ENCODE data around the gene TRPV2.

TRPV2 gene

DNA sequence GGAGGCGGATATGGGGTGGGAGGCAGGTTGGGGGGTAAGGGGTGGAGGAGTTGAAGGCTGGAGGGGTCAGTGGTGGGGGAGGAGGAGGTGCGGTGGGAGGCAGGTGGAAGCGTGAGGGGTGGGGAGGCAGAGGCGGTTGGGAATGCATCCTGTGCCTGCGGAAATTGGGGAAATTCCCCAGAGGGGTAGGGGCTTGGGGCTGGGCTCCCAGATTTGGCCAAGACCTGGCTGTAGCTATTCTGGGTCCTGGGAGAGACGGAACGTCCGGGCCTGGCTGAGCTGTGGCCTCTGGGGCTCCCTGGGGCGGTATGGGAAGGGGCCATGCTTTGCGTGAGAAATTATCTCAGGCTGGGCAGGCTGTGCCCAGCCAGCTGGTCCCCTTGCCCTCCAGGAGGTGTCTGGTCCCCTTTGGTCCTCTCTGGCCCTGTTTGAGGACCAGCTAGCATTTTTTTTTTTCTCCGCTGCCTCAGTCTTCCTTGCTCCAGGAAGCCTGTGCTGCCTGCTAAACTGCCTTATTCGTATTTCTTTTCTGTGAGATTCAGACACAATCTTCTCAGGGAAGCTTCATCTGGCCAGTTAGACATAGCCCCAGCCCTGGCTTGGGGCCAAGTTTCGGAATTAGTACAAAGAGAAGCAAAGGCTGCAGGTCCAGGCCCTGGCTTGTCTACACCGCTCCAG is 7.3 kb upstream of the TRPV2 start:
- DNase-seq = no peak

DNA sequence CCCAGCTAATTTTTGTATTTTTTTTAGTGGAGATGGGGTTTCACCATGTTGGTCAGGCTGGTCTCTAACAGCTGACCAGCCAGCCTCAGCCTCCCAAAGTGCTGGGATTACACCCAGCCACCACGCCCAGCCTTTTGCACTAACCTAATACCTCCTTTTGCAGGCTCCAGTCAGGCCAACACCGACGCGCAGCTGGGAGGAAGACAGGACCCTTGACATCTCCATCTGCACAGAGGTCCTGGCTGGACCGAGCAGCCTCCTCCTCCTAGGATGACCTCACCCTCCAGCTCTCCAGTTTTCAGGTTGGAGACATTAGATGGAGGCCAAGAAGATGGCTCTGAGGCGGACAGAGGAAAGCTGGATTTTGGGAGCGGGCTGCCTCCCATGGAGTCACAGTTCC is 2.0 kb downstream of the TRPV2 start:
- DNase-seq = no peak

DNA sequence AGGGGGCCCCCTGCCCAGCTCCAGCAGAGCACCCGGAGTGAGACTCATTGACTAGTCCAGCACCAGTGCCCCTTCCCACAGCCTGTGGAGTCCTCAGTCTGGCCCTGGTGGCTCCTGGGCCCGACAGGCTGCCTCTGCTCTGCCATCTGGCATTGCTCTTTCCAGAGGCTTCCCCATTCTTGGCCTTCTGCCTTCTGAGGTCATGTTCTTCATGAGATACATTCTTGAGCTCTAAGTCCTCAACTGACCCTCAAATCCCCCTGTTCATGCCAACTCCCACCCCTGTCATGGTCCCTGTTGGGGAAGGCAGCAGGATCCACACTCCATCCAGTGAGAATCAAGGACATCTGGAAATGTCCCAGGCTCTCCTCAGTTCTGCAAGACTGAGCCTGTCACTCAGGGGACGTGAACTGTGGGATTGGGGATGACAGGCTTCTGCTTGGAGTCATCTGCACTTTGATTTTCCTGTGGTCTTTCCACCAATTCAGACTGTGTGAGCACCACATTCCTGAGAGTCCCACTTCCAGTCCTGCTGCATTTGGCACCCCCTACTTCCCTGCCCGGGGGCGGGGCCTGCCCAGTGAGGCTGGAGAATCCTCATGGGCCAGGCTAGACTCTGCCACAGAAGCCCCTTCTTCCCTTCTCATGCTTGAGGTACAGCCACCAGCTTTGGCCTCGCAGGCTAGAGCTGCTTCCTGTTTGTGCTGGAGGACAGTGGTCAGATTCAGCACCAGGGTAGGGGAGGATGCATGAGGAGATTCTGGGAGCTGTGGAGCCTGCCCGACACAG is 2.7 kb downstream of the TRPV2 start:
- DNase-seq = no peak

DNA sequence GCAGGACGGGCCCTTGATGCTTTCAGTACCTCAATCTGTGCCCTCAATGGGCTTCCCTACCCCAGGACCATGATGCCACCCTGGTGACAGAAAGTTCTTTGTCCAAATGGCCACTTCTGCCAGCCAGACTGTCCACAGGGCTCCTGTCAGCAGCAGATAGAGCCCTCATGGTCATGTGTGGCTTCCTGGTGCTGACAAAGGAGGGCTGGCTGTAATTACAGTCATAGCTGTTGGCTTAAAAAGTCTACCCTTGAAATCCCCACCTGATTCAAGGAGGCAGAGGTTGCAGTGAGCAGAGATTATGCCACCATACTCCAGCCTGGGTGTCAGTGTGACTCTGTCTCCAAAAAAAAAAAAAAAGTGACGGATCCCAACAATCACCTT is 3.3 kb downstream of the TRPV2 start:
- no peak for DNase-seq

DNA sequence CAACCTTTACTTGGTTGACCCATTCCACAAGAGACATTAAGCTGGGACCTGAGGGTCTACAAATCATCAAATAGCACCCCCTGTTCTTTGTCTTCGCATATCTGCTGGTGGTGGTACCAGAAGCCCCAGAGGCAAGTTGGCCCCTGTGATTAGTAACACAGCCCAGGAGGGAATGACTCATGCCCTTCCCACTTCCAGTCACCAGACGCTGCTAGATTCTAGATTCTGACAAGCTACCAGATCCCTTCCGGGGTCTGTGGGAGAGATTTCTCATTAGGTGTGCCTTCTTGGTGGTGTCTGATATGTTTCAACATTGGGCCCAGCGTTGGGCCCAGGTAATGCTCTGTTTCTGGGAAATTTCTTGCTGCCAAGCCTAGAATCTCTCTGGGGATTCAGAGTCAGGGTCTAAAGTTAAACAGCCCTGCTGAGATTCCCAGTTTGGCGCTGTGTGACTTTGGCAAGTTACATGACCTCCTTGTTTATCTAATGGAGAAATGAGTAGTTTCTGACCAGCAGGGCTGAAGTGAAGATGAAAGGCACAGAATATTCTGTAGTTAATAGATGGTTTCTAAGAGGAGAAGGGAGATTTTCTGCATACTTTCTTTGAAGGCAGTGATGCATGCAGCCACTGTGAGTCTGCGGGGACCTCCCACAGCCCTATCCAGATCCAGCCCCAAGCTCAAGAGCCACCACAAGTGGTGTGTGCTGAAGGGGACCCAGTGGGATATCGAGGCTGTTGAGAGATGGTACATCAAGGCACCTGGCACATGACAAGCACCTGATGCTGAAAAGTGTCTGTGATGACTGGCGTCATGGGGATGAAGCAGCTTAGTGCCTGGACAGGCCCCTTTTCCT is 3.9 kb downstream of the TRPV2 start:
- DNase-seq = no peak

DNA sequence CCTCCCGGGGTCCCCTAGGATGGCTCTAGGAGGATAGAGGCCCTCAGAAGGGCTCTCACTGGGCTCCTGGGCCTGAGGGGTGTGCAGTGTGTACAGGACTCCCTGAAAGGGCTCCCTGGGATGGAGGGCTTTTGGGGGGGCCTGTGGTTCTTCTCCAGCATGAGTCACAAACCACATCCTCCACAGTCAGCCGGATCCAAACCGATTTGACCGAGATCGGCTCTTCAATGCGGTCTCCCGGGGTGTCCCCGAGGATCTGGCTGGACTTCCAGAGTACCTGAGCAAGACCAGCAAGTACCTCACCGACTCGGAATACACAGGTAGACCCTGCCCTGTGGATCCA is 4.5 kb downstream of the TRPV2 start:
- DNase-seq = no peak

DNA sequence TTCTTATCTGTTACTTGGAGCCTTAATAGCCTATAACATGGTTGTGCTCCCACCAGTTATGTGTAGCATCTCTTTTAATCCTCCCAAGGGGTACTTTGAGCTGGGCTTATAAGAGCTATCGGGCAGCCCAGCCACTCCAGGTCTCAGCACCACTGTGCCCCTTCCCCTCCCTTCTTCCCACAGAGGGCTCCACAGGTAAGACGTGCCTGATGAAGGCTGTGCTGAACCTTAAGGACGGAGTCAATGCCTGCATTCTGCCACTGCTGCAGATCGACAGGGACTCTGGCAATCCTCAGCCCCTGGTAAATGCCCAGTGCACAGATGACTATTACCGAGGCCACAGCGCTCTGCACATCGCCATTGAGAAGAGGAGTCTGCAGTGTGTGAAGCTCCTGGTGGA is 7.0 kb downstream of the TRPV2 start:
- DNase-seq = no peak

DNA sequence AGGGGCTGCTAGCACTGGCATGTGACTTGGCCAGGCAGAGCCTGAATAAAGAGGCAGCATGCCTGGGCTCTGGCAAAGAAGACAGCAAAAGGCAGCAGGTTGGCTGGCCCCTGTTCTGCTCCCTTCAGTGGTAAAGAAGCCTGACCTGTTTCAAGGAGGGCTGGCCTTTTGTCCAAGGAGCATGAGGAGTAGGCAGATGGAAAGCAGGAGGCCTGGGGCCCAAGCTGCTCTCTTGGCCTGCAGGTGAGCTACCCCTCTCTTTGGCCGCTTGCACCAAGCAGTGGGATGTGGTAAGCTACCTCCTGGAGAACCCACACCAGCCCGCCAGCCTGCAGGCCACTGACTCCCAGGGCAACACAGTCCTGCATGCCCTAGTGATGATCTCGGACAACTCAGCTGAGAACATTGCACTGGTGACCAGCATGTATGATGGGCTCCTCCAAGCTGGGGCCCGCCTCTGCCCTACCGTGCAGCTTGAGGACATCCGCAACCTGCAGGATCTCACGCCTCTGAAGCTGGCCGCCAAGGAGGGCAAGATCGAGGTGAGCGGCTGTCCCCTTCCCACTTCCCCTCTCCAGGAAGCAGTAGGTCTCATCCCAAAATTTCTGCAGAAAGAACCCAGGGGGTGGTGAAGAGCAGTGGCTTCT is 8.0 kb downstream of the TRPV2 start:
- DNase-seq = no peak

DNA sequence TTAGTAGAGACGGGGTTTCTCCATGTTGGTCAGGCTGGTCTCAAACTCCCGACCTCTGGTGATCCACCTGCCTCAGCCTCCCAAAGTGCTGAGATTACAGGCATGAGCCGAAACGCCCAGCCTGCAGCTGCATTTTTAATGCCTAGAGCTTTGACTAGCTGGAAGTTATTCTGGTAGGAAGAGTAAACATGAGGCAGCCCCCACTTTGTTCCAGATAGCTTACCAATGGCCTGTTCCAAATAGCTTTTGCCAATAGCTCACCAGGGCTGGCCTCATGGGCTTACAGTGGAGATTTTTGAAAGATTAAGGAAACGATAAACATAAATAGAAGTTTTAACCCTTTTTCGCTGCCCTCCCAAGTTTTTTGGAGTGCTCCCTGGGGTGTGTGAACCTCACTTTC is 9.8 kb downstream of the TRPV2 start:
- DNase-seq = no peak

DNA sequence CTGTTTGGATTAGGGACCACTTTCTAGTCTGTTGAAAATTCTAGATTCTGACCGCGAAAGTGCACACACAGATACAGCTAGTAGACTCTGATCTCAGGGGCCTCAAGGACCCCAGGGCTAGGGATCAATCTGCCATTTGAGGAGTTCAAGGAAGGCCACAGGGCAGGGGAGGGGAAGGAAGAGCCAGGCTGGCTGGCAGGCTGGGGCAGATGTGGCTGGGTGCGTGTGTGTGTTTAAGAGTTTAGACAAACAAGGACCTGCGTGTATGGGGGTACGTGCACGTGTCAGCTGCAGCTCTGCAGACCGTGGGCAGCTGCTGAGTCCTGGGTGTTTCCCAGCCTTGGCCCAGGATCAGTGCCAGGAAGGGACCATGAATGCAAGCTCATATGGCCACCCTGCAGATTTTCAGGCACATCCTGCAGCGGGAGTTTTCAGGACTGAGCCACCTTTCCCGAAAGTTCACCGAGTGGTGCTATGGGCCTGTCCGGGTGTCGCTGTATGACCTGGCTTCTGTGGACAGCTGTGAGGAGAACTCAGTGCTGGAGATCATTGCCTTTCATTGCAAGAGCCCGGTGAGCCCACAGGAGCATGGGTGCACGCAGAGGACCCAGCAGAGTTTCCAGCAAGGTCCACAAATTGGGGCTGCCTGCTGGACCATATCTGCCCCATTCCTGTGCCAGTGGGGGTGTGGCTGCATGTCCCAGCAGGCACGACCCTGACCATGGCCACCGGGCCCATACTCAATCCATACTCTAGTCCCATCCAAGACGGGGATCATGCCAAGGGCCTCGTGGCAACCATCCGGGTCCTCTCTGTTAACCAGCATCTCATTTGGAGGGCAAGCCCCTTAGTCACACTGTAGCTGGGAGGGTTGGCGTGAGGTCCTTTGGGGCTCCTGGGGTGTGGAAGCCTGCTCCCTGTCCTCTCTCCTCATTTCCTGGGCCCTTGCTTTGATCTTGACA is 10.6 kb downstream of the TRPV2 start:
- DNase-seq = no peak

DNA sequence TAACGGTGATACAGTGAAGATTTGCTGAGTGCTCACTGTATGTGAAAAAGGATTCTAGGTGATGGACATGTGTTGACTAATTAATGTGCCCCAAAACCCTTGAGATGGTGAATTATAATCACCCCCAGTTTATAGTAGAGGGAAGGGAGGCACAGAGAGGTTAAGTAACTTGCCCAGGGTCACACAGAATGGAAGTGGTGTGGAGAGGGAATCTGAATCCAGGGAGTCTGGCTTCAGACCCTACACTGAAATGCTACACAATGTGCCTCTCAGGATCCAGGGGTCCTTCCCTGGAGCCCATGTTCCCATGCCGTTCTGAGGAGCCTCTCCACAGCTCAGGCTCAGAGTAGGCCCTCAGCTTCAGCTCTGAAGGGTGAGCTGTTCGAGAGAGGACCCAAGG is 11.6 kb downstream of the TRPV2 start:
- no peak for DNase-seq

DNA sequence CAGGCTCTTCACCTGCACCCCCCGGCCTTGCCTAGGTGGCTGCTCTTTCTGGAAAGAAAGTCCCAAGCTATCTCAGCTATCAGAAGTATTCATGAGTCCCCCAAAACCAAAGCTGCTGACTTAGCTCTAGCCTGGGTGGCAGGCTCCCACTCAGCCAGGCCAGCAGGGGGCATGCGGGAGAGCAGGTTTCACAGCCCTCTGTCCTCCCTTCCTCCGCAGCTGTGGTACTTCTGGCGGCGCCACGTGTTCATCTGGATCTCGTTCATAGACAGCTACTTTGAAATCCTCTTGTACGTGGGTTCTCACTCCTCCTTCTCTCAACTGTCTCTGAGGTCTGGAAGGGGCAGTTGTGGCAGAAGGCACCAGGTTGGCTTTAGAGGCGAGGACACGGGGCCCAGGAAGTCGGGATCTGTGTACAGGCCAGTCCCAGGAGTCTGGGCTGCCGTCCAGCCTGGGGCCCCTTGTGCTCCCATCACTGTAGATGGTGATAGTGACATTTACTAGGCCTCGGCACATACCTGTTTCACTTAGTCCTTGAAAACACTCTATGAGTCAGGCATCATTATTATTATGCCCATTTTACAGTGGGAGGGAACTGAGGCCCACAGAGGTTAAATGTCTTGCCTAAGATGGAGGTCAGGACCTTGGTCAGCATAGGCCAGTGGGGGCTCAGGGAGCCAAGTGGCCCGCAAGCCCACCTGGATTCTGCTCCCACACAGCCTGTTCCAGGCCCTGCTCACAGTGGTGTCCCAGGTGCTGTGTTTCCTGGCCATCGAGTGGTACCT is 12.9 kb downstream of the TRPV2 start:
- DNase-seq = peak; percentile 30

DNA sequence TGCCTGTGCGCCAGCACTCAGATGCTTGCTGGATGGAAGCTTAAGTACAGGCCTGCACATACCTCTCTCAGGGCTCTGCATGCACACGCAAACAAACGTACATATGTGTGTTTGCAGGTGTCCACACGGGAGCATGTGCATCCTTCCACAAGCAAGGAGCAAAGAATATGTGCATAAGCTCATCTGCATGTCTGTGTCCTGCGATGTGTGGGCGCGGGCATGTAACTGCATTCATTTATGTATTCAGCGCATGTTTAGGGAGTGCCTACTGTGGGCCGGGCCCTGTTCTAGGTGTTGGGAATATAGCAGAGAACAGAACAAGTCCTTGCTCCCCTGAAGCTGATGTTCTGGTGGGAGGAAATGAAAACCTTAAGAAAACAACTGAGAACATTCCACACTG is 13.7 kb downstream of the TRPV2 start:
- DNase-seq = no peak

DNA sequence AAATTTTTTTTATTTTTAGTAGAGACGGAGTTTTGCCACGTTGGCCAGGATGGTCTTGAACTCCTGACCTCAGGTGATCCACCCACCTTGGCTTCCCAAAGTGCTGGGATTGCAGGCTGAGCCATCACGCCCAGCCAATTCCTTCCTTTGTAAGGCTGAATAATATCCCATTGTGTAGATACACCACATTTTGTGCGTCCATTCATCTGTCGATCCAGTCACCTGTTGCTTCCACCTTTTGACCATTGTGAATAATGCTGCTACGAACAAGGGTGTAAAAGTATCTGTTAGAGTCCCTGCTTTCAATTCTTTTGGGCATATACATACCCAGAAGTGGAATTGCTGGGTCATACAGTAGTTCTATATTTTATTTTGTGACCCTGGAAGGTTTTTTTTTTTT is 15.3 kb downstream of the TRPV2 start:
- no peak for DNase-seq

DNA sequence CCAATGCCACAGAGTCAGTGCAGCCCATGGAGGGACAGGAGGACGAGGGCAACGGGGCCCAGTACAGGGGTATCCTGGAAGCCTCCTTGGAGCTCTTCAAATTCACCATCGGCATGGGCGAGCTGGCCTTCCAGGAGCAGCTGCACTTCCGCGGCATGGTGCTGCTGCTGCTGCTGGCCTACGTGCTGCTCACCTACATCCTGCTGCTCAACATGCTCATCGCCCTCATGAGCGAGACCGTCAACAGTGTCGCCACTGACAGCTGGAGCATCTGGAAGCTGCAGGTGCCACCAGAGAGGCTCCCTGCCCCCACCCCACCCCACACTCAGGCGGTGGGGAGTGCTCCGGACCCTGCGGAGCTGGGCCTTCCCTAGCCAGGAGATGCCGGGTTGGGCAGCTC is 16.6 kb downstream of the TRPV2 start:
- no peak for DNase-seq

DNA sequence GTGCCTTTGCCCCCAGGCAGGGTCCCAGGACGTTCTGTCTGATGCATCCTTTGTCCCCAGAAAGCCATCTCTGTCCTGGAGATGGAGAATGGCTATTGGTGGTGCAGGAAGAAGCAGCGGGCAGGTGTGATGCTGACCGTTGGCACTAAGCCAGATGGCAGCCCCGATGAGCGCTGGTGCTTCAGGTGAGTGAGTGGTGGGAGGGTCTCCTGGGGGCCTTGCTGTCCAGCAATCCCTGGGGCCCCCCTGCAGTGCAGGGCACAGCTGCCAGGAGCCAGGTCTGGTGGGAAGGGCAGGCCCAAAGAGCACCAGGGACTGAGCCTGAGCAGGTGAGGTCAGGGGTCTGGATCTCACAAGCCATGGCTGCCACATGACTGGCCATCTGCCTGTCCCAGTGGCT is 18.1 kb downstream of the TRPV2 start:
- DNase-seq = no peak

DNA sequence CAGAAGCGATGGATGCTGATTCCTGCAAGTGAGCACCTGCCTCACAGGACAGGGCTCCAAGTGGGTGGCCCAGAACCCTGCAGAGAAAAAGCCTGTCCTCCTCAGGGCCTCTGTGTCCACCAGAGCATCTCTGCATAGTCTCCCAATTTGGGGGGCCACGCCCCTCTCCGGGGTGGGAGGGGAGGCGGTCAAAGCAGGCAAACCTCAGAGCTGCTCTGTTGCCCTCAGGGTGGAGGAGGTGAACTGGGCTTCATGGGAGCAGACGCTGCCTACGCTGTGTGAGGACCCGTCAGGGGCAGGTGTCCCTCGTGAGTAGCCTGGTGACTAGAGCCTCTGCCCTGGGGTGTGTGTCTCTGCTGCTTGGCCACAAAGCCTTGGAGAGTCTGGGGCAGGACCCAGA is 19.3 kb downstream of the TRPV2 start:
- DNase-seq = no peak

DNA sequence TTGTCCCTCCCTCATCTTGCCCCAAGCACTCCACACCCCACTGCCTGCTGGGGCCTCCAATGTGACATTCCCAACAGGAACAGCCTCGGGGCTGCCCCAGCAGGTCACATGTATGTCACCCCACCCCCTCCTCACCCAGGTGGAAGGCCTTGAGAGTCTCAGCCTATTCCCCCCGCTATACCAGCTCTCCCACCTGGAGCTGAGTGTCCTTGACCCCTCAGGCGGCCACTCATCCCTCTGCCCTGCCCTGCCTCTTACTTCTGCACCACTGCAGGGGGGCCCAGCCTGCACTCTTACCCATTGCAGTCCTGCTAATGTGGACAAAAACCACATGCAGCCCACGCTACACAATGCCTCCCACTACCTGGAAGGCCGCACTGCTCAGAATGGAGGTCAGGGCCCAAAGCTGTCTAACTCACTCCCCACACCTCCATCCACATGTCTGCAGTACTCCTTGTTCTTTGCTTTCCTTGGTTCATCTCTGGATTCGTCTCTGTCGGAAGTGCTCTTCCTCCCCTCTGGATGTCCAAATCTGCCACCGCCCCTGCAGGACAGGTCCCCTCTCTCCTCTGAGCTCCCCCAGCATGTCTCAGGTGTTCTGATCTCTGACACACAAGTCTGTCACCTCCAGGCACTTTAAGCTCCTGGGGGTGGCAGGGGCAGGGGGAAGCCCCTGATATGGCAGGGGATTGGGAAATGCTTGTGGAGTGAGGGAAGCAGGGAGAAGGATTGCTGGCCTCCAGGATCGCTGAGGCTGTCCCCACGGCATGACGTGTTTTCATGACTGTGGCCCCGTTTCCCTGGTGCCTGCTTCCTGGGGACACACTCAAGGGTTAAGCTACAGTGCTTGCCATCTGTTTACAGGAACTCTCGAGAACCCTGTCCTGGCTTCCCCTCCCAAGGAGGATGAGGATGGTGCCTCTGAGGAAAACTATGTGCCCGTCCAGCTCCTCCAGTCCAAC is 20.8 kb downstream of the TRPV2 start:
- no peak for DNase-seq

DNA sequence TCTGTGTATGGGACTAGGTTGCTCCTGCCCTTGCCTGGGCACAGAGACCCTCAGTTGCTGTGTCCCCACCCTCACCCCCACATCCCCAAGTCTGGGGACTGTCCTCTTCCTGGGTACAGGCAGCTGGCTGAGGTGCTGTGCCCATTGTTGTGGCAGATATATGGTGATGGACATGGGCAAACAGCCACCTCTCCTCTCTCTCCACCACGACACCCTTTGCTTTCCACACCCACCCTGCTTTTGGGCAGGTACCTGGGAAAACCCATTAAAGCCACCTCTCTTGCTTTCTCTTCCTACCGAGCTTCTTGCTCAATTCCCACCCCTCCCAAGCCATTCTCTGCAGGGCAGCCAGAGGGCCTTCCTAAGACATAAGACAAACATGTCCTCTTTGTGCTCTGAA is 21.7 kb downstream of the TRPV2 start:
- no peak for DNase-seq

DNA sequence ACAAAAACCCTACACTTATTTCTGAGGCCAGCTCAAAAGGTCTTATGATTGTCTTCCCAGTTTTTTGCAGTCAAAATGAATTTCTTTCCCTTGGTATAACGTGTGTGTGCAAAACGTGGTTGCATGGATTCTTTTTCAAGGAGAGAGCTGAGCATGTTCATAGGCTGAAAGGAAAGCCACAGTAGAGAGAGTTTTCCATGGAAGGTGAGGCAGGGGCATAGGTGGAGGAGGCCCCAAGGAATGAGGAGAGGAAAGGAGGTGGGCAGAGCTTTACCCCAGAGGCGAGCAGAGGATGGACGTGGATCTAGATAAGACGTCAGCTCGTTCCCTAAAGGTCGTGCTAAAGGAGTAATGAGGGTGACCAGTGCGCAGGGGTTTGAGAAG is 22.8 kb downstream of the TRPV2 start:
- no peak for DNase-seq

All from CD4-positive, alpha-beta T cell treated with Interleukin-15 for 1 hour (primary cell).